ACC112 (cell line): ENCODE data around the gene CMTM3.
"Not testable (repeated sequence)": the region's sequence is repeated elsewhere in the genome, so short reads cannot be mapped to it uniquely, and the experiment has no call there.

Experiments
- H2AFZ ChIP-seq: fragments of 200-600 bp; sonication (generic); one replicate; pipeline ENCODE4 v1.6.0; 2017; ENCODE audit warnings: antibody characterized with exemption, low read length; ENCODE audit not compliant: unreplicated experiment
- H3K27ac ChIP-seq: fragments of 200-600 bp; sonication (generic); 2 replicates; pipeline ENCODE4 v1.5.1; 2014; ENCODE audit warnings: low read depth, mild to moderate bottlenecking, antibody characterized with exemption, low read length, moderate library complexity
- H3K27me3 ChIP-seq: fragments of 200-600 bp; sonication (generic); 2 replicates; pipeline ENCODE4 v1.6.1; 2014; ENCODE audit warnings: mild to moderate bottlenecking, antibody characterized with exemption, low read length, moderate library complexity, mixed read lengths; ENCODE audit not compliant: insufficient read depth
- H3K36me3 ChIP-seq: fragments of 200-600 bp; sonication (generic); 2 replicates; pipeline ENCODE4 v1.6.1; 2016; ENCODE audit warnings: mild to moderate bottlenecking, antibody characterized with exemption, low read length, moderate library complexity, mixed read lengths; ENCODE audit not compliant: insufficient read depth
- H3K4me1 ChIP-seq: fragments of 200-600 bp; sonication (generic); one replicate; pipeline ENCODE4 v1.6.1; 2016; ENCODE audit warnings: low read length, mixed read lengths; ENCODE audit not compliant: insufficient read depth, unreplicated experiment, control insufficient read depth
- H3K4me3 ChIP-seq: fragments of 200-600 bp; sonication (generic); 2 replicates; pipeline ENCODE4 v1.5.1; 2014; ENCODE audit warnings: mild to moderate bottlenecking, low read depth, low read length
- H3K79me2 ChIP-seq: fragments of 200-600 bp; sonication (generic); one replicate; pipeline ENCODE4 v1.6.0; 2016; ENCODE audit warnings: low read length; ENCODE audit not compliant: control insufficient read depth, unreplicated experiment, insufficient read depth

The CMTM3 gene

GRCh38 chr16:66585481-66586239 is 18.8 kb upstream of the CMTM3 start:
- H3K4me1 ChIP-seq = peaks cover 13% of the 10 kb centered on the region
- H3K36me3 ChIP-seq = no peaks in the 10 kb centered on the region
- no peak overlapping the region for H3K4me3 ChIP-seq
- no peaks in the 10 kb centered on the region for H3K27me3 ChIP-seq
- no peaks in the 10 kb centered on the region for H3K79me2 ChIP-seq
- H2AFZ ChIP-seq = no peak overlapping the region
- no peak overlapping the region for H3K27ac ChIP-seq

GRCh38 chr16:66587881-66588600 is 16.5 kb upstream of the CMTM3 start:
- no peaks in the 10 kb centered on the region for H3K36me3 ChIP-seq
- no peaks in the 10 kb centered on the region for H3K79me2 ChIP-seq
- H3K4me3 ChIP-seq = no peak overlapping the region
- no peaks in the 10 kb centered on the region for H3K4me1 ChIP-seq
- H2AFZ ChIP-seq = no peak overlapping the region
- H3K27ac ChIP-seq = no peak overlapping the region
- no peaks in the 10 kb centered on the region for H3K27me3 ChIP-seq

DNA sequence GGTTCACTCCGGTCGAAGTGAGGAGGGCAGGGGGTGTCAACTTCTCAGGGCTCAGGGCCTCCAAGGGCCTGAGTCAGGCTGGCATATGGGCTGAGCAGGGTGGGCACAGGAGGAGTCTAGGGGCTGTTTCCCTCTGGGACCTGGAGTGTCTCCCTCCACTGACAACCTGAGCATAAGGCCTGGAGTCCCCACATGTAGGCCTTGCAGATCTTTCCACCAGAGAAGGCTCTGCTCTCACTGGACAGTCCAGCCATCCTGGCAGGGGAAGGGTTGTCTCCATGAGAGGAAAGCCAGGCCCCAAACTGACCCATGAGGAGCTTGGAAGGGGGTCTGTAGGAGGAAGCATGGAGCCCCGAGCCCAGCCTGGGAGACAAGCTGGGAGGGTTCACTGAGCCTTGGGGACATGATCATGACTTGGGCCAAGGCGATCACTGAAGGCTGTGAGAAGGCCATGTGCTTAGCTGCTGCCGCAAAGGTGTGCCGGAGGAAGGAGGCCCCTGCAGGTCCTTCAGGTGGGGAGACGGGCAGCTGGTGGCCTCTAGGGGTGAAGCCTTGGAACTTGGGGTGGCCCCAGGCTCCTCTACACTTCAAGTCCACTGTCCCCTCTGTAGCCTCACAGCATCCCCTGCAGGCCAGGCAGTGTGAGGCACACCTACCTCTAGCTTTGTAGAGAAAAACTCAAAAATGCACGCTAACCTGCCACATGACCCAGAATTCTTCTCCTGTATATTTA is 15.4 kb upstream of the CMTM3 start:
- Histone ChIP-seq H3K27ac (no peak overlapping the region), H2AFZ (no peak overlapping the region), H3K27me3 (0 out of 2 replicates have a peak, but pooled peaks cover 4% of the 10 kb centered on the region), H3K4me1 (no peaks in the 10 kb centered on the region), H3K36me3 (no peaks in the 10 kb centered on the region), H3K4me3 (no peak overlapping the region), H3K79me2 (no peaks in the 10 kb centered on the region)

GRCh38 chr16:66590322-66590721 is 14.2 kb upstream of the CMTM3 start:
- H3K4me3 ChIP-seq = no peak overlapping the region

GRCh38 chr16:66591018-66591417 is 13.5 kb upstream of the CMTM3 start:
- Histone ChIP-seq H3K4me3 (no peak overlapping the region), H3K4me1 (no peaks in the 10 kb centered on the region)

More at GRCh38 chr16:66590322-66590721, 14.2 kb upstream of the CMTM3 start:
- H3K4me1 ChIP-seq = no peaks in the 10 kb centered on the region
- H3K79me2 ChIP-seq = no peaks in the 10 kb centered on the region
- H3K36me3 ChIP-seq = no peaks in the 10 kb centered on the region
- no peak overlapping the region for H3K27ac ChIP-seq
- H3K27me3 ChIP-seq = 0 out of 2 replicates have a peak, but pooled peaks cover 4% of the 10 kb centered on the region
- no peak overlapping the region for H2AFZ ChIP-seq

GRCh38 chr16:66592241-66592640 is 12.3 kb upstream of the CMTM3 start:
- 0 out of 2 replicates have a peak, but pooled peaks cover 4% of the 10 kb centered on the region for H3K27me3 ChIP-seq
- no peaks in the 10 kb centered on the region for H3K4me1 ChIP-seq
- no peak overlapping the region for H3K27ac ChIP-seq
- no peaks in the 10 kb centered on the region for H3K79me2 ChIP-seq
- H2AFZ ChIP-seq = no peak overlapping the region
- no peak overlapping the region for H3K4me3 ChIP-seq
- H3K36me3 ChIP-seq = no peaks in the 10 kb centered on the region

More at GRCh38 chr16:66591018-66591417, 13.5 kb upstream of the CMTM3 start:
- Histone ChIP-seq H3K27me3 (0 out of 2 replicates have a peak, but pooled peaks cover 4% of the 10 kb centered on the region), H3K79me2 (no peaks in the 10 kb centered on the region), H3K36me3 (no peaks in the 10 kb centered on the region), H3K27ac (no peak overlapping the region), H2AFZ (no peak overlapping the region)

DNA sequence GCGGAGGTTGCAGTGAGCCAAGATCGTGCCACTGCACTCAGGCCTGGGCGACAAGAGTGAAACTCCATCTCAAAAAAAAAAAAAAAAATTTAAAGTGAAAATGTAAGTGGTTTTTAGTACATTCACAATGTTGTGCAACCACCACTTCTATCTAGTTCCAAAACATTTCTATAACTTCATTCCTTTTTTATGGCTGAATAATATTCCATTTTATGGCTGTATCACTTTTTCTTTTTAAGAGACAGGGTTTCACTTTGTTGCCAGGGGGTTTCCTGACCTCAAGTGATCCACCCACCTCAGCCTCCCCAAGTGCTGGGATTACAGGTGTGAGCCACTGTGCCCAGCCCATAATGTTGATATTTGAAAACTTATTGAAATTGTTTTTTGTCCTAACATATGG is 11.7 kb upstream of the CMTM3 start:
- H3K27me3 ChIP-seq = 0 out of 2 replicates have a peak, but pooled peaks cover 4% of the 10 kb centered on the region
- no peak overlapping the region for H3K4me3 ChIP-seq
- H3K79me2 ChIP-seq = no peaks in the 10 kb centered on the region
- no peaks in the 10 kb centered on the region for H3K4me1 ChIP-seq
- H3K27ac ChIP-seq = no peak overlapping the region
- no peak overlapping the region for H2AFZ ChIP-seq
- H3K36me3 ChIP-seq = no peaks in the 10 kb centered on the region

DNA sequence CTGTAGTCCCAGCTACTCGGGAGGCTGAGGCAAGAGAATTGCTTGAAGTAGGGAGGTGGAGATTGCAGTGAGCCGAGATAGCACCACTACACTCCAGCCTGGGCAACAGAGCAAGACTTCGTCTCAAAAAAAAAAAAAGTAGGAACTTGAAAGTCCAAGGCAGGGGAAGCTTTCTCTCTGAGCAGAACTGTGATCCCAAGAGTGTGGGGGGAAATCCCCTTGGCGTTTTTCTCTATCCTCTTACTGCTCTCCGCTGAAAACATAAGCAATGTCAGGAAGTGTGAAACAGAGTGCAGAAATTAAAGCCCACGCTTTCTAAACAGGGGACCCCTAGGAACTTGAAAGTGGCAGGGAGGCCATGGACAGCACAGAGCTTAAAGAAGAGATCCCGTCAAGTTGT is 9.8 kb upstream of the CMTM3 start:
- Histone ChIP-seq H3K27ac (no peak overlapping the region), H2AFZ (no peak overlapping the region), H3K79me2 (no peaks in the 10 kb centered on the region), H3K4me3 (no peak overlapping the region), H3K4me1 (no peaks in the 10 kb centered on the region), H3K27me3 (0 out of 2 replicates have a peak, but pooled peaks cover 4% of the 10 kb centered on the region), H3K36me3 (no peaks in the 10 kb centered on the region)

GRCh38 chr16:66596559-66596958 is 7.9 kb upstream of the CMTM3 start:
- H3K36me3 ChIP-seq, H3K79me2 ChIP-seq, H2AFZ ChIP-seq, H3K27ac ChIP-seq, H3K27me3 ChIP-seq, H3K4me1 ChIP-seq, H3K4me3 ChIP-seq: not testable (repeated sequence)

DNA sequence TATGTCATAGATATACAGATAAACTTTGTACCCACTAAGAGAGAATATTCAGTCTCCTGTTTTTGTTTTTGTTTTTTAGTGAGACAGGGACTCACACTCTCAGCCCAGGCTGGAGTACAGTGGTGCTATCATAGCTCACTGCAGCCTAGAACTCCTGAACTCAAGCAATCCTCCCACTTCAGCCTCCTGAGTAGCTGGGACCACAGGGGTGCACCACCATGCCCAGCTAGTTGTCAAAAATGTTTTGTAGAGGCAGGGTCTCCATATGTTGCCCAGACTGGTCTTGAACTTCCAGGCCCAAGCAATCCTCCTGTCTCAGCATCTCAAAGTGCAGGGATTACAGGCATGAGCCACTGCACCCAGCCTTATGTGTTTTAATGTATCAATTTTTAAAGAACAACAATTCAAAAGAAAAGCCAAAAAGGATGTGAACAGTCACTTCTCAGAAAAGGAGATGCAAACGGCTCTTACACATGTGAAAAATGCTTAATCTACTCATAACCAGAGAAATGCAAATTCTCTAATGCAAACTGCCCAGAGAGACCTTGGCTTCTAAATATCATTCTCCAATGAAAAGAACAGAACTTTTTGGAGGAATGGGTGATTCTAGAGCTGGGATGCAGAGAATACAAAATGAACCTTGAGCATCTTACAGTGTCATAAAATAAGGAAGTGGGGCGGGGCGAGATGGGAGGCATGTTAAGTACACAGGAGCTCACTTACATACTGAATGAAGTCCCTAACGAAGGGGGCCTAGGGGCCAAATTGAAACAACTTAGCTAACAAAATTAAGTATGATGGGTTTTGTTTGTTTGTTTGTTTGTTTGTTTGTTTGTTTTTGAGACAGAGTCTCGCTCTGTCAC is 7.3 kb upstream of the CMTM3 start:
- Histone ChIP-seq H3K27ac (no peak overlapping the region), H3K4me3 (no peak overlapping the region), H3K36me3 (no peaks in the 10 kb centered on the region), H3K27me3 (0 out of 2 replicates have a peak, but pooled peaks cover 6% of the 10 kb centered on the region), H3K79me2 (no peaks in the 10 kb centered on the region), H3K4me1 (no peaks in the 10 kb centered on the region), H2AFZ (no peak overlapping the region)
